Transverse colon (tissue), 4 donors: Measurements from ENCODE around the gene RASSF4. TPM values are rescaled to one million over a fixed set of nuclear protein-coding genes. Genes with fewer than 3 reads are reported as not detected.
A peak's percentile ranks its signal among the peaks of the same experiment; 100 is the strongest.

Experiments
- DNase-seq: peaks from one replicate; pipeline ENCODE4 v3.0.0-alpha.2; 2019
- H3K27ac ChIP-seq, 4 donors: fragments of 200-600 bp; sonication (generic); 2 replicates each; pipeline ENCODE4 v1.5.1; 2016 to 2018; ENCODE audit warnings: inconsistent platforms in 4 of 4
- H3K27me3 ChIP-seq: fragments of 200-600 bp; sonication (generic); 2 replicates; pipeline ENCODE4 v1.5.1; 2017; ENCODE audit warnings: inconsistent platforms
- H3K36me3 ChIP-seq, 4 donors: fragments of 200-600 bp; sonication (generic); 2 replicates each; pipeline ENCODE4 v1.5.1; 2017 to 2019; ENCODE audit warnings: inconsistent platforms in 4 of 4
- H3K4me1 ChIP-seq, 4 donors: fragments of 200-600 bp; sonication (generic); 2 replicates each; pipeline ENCODE4 v1.5.1; 2017 to 2020; ENCODE audit warnings: inconsistent platforms in 4 of 4
- H3K4me3 ChIP-seq, 4 donors: fragments of 200-600 bp; sonication (generic); 1 replicate in 1 of 4; 2 replicates in 3 of 4; pipeline versions ENCODE4 v1.5.1 to v1.6.1; 2017 to 2019; ENCODE audit warnings: inconsistent platforms in 4 of 4
- H3K9me3 ChIP-seq, 2 donors: fragments of 200-600 bp; sonication (generic); 2 replicates each; pipeline ENCODE4 v1.5.1; 2017 to 2019; ENCODE audit warnings: inconsistent platforms in 2 of 2
- CTCF ChIP-seq, 5 experiments: fragments of 200-600 bp in 3 of 5; fragments of 450-650 bp in 2 of 5; sonication (generic) in 3 of 5; IDR thresholded peaks; 1 replicate in 2 of 5; 2 replicates in 3 of 5; pipeline ENCODE4 v1.5.1; 2016 to 2017; ENCODE audit warnings: antibody characterized with exemption in 5 of 5, inconsistent platforms in 3 of 5, mild to moderate bottlenecking in 2 of 5, moderate library complexity in 1 of 5
- EP300 ChIP-seq: sonication (generic); formaldehyde crosslinking; IDR thresholded peaks from one replicate; pipeline ENCODE4 v1.6.1; 2017; ENCODE audit warnings: antibody characterized with exemption, low read depth
- POLR2A ChIP-seq: fragments of 450-650 bp; IDR thresholded peaks from one replicate; pipeline ENCODE4 v1.6.1; 2016; ENCODE audit warnings: antibody characterized with exemption, mild to moderate bottlenecking, moderate library complexity
- POLR2AphosphoS5 ChIP-seq, 3 donors: sonication (generic); formaldehyde crosslinking; IDR thresholded peaks; one replicate each; pipeline ENCODE4 v1.6.1; 2016; ENCODE audit warnings: antibody characterized with exemption in 3 of 3
- WGBS, 2 donors: methylation state at CpG; one replicate each; pipeline ENCODE4 v1.1.5; 2018; ENCODE audit warnings: low coverage in 1 of 2; 5-methylcytosine and 5-hydroxymethylcytosine counted together
- in situ Hi-C, 4 donors: fragments of 200-750 bp; cut with MboI; loops; one replicate each; pipeline versions ENCODE4 v1.15.0 to v1.15.1; 2017; ENCODE audit warnings: low sequenced_read_pairs in 3 of 4, low pct_ligation_motif_present in 1 of 4, low pct_unique_long_range_greater_than_20kb in 1 of 4
- intact Hi-C: fragments of 100-400 bp; cut with DNase I; formaldehyde crosslinking; loops from one replicate; pipeline ENCODE4 v1.15.1; 2023; ENCODE audit warnings: low total_unique reads
- total RNA-seq, 4 donors: library from RNA; depleted of rRNA; stranded (reverse); fragments of >200 nt; gene quantifications; one replicate each; pipeline ENCODE4 v1.1.0, GENCODE V29; 2016

RASSF4 gene
- total RNA-seq, 4 donors from 2014 or later = 26.8 to 37.8 (median 27.5) TPM

GRCh38 chr10:44911951-44912350 lies 47.7 kb upstream of the RASSF4 start:
- in situ Hi-C loops = no loop called here
- no peak for TF ChIP-seq CTCF (IDR thresholded peaks at IDR 0.05)
- TF ChIP-seq POLR2AphosphoS5 (IDR thresholded peaks at IDR 0.05) = no peak
- TF ChIP-seq POLR2A = no peak
- no peak for TF ChIP-seq EP300
- no peak overlapping the region for H3K4me3 ChIP-seq
- no peaks in the 10 kb centered on the region for H3K36me3 ChIP-seq
- no peak for DNase-seq
- H3K9me3 ChIP-seq = no peaks in the 10 kb centered on the region
- H3K27ac ChIP-seq = peak overlapping the region in 3 of 4 donors; percentile 66 to 73 (median 70)
- peaks cover 0 to 40% (median 18%) of the 10 kb centered on the region in 4 donors for H3K4me1 ChIP-seq
- H3K27me3 ChIP-seq = no peaks in the 10 kb centered on the region
- intact Hi-C loops = no loop called here
- 96% methylated on average over 3 of the region's 3 CpGs; no CpG with 5 or more reads in 1 of the 2 donors for WGBS, 2 donors

- Histone ChIP-seq H3K9me3 (no peaks in the 10 kb centered on the region), H3K27me3 (no peaks in the 10 kb centered on the region), H3K27ac (no peak overlapping the region), H3K36me3 (no peaks in the 10 kb centered on the region), H3K4me3 (no peak overlapping the region), H3K4me1 (peaks cover 0 to 40% (median 18%) of the 10 kb centered on the region in 4 donors)
- WGBS, 2 donors = 63 to 88% methylated on average over 3 to 12 of the region's 12 CpGs
- intact Hi-C loops = no loop called here
- no peak for DNase-seq
- in situ Hi-C loops = no loop called here
- TF ChIP-seq POLR2AphosphoS5 (IDR thresholded peaks at IDR 0.05) = no peak
Measured at GRCh38 chr10:44913350-44914081, 46.1 kb upstream of the RASSF4 start.

- Histone ChIP-seq H3K27me3 (no peaks in the 10 kb centered on the region), H3K4me1 (peaks cover 0 to 36% (median 16%) of the 10 kb centered on the region in 4 donors), H3K9me3 (no peaks in the 10 kb centered on the region), H3K27ac (no peak overlapping the region), H3K36me3 (no peaks in the 10 kb centered on the region), H3K4me3 (no peak overlapping the region)
- no peak for DNase-seq
- 100% methylated on average over 1 of the region's 2 CpGs for WGBS, 2 donors
- TF ChIP-seq EP300 = no peak
- TF ChIP-seq CTCF (IDR thresholded peaks at IDR 0.05) = no peak
- no peak for TF ChIP-seq POLR2AphosphoS5 (IDR thresholded peaks at IDR 0.05)
- no peak for TF ChIP-seq POLR2A
- in situ Hi-C loops = no loop called here
- intact Hi-C loops = no loop called here
Measured at GRCh38 chr10:44914891-44915290, 44.7 kb upstream of the RASSF4 start.

- H3K9me3 ChIP-seq = no peaks in the 10 kb centered on the region
- 73 to 87% methylated on average over 2 of the region's 2 CpGs for WGBS, 2 donors
- H3K4me1 ChIP-seq = peaks cover 0 to 21% (median 6%) of the 10 kb centered on the region in 4 donors
- TF ChIP-seq POLR2A = no peak
- TF ChIP-seq EP300 = no peak
- TF ChIP-seq POLR2AphosphoS5 (IDR thresholded peaks at IDR 0.05) = no peak
- no peak for TF ChIP-seq CTCF (IDR thresholded peaks at IDR 0.05)
- no peak overlapping the region for H3K27ac ChIP-seq
- H3K4me3 ChIP-seq = no peak overlapping the region
- in situ Hi-C loops = no loop called here
- intact Hi-C loops = no loop called here
- DNase-seq = no peak
- H3K36me3 ChIP-seq = no peaks in the 10 kb centered on the region
- H3K27me3 ChIP-seq = no peaks in the 10 kb centered on the region
Measured at GRCh38 chr10:44916429-44916828, 43.2 kb upstream of the RASSF4 start.
